HCT116 (cell line): ENCODE results near the gene PDHA1. TPM values are rescaled to one million over a fixed set of nuclear protein-coding genes. Genes with fewer than 3 reads are reported as not detected.

Source experiments
- ATAC-seq: fragments of 200-7000 bp; cut with Tn5 transposase; 2 replicates; pipeline ENCODE4 v1.9.1; 2020; ENCODE audit warnings: mild to moderate bottlenecking, moderate library complexity
- Bru-seq: library from RNA; stranded (reverse); fragments of 400-500 nt; gene quantifications from one replicate; lab custom pipeline; 2021; lab: Mats Ljungman, UMichigan
- BruChase-seq, 2 experiments: library from RNA; stranded (reverse); fragments of 400-500 nt; gene quantifications; one replicate each; lab custom pipeline; 2021; lab: Mats Ljungman, UMichigan
- BruUV-seq: library from RNA; stranded (reverse); fragments of 400-500 nt; replicated peaks from 2 replicates; lab custom pipeline; 2021; lab: Mats Ljungman, UMichigan
- CTCF ChIA-PET: fragments of 300-600 bp; sonication (Branson Sonifier 250); formaldehyde crosslinking; loops from one replicate; lab custom pipeline; 2021; ENCODE audit warnings: antibody characterized with exemption; lab: Charles Lee
- POLR2A ChIA-PET: fragments of 300-600, 350-600 bp; sonication (Branson Sonifier 250); formaldehyde crosslinking; loops from one replicate; lab custom pipeline; 2021; ENCODE audit warnings: antibody characterized with exemption; lab: Charles Lee
- RAD21 ChIA-PET, 2 experiments: fragments of 300-600 bp; sonication (Branson Sonifier 250); formaldehyde crosslinking; loops; one replicate each; lab custom pipeline; 2023; ENCODE audit warnings: low total read pairs in 2 of 2; ENCODE audit not compliant: uncharacterized antibody in 2 of 2, unreplicated experiment in 2 of 2, low non-redundant PET in 1 of 2; lab: Charles Lee
- DNase-seq: peaks from one replicate; pipeline ENCODE4 v3.0.0-alpha.2; 2010; ENCODE audit warnings: low read depth, low spot score
- H2AFZ ChIP-seq: fragments of 200-600 bp; shearing (Covaris generic), sonication (generic); 2 replicates; pipeline ENCODE4 v1.6.1; 2017; ENCODE audit warnings: low read depth, mixed run types, mixed read lengths, antibody characterized with exemption, low read length; ENCODE audit not compliant: poor library complexity, severe bottlenecking
- H3K27ac ChIP-seq: 2 replicates; pipeline ENCODE4 v1.5.1; 2012; ENCODE audit warnings: low read depth, low read length
- H3K27me3 ChIP-seq: fragments of 200-600 bp; sonication (generic); 2 replicates; pipeline ENCODE4 v1.6.1; 2016; ENCODE audit warnings: mixed run types, low read length, mixed read lengths; ENCODE audit not compliant: insufficient read depth
- H3K36me3 ChIP-seq, 2 experiments: fragments of 200-500 bp in 1 of 2; fragments of 200-600 bp in 1 of 2; sonication (Bioruptor generic) in 1 of 2; sonication (generic) in 1 of 2; 2 replicates each; pipeline versions ENCODE4 v1.5.1 to v1.6.1; 2014 to 2016; ENCODE audit warnings: low read length in 2 of 2, inconsistent platforms in 1 of 2, mixed read lengths in 1 of 2, mixed run types in 1 of 2; ENCODE audit not compliant: insufficient read depth in 2 of 2, control insufficient read depth in 1 of 2
- H3K4me1 ChIP-seq, 2 experiments: fragments of 200-600 bp in 1 of 2; sonication (generic) in 1 of 2; 2 replicates each; pipeline versions ENCODE4 v1.5.1 to v1.6.1; 2012 to 2017; ENCODE audit warnings: low read length in 2 of 2, inconsistent platforms in 1 of 2, mild to moderate bottlenecking in 1 of 2, mixed read lengths in 1 of 2, mixed run types in 1 of 2, moderate library complexity in 1 of 2; ENCODE audit not compliant: insufficient read depth in 2 of 2, control insufficient read depth in 1 of 2
- H3K4me2 ChIP-seq: fragments of 200-600 bp; sonication (generic); 2 replicates; pipeline ENCODE4 v1.6.1; 2017; ENCODE audit warnings: mixed run types, low read length, mixed read lengths
- H3K4me3 ChIP-seq, 2 experiments: fragments of 200-600 bp in 1 of 2; sonication (generic) in 1 of 2; replicated peaks in 1 of 2; 2 replicates each; pipeline ENCODE4 v1.5.1; 2011 to 2016; ENCODE audit warnings: low read length in 2 of 2, control low read depth in 1 of 2, low read depth in 1 of 2, mild to moderate bottlenecking in 1 of 2, mixed read lengths in 1 of 2, mixed run types in 1 of 2
- H3K79me2 ChIP-seq: fragments of 200-600 bp; sonication (generic); 2 replicates; pipeline ENCODE4 v1.6.1; 2017; ENCODE audit warnings: mild to moderate bottlenecking, mixed run types, low read length, moderate library complexity, mixed read lengths; ENCODE audit not compliant: insufficient read depth
- H3K9ac ChIP-seq: fragments of 200-600 bp; sonication (generic); 2 replicates; pipeline ENCODE4 v1.6.1; 2016; ENCODE audit warnings: low read length, mixed read lengths
- H3K9me2 ChIP-seq: fragments of 200-600 bp; sonication (generic), shearing (Covaris generic); 2 replicates; pipeline ENCODE4 v1.6.1; 2017; ENCODE audit warnings: mixed run types, mild to moderate bottlenecking, moderate library complexity; ENCODE audit not compliant: insufficient read depth
- H3K9me3 ChIP-seq, 2 experiments: fragments of 200-500 bp in 1 of 2; fragments of 200-600 bp in 1 of 2; sonication (Bioruptor generic) in 1 of 2; sonication (generic) in 1 of 2; 2 replicates each; pipeline ENCODE4 v1.6.1; 2014 to 2017; ENCODE audit warnings: low read length in 2 of 2, mixed read lengths in 2 of 2, inconsistent platforms in 1 of 2, low read depth in 1 of 2, mild to moderate bottlenecking in 1 of 2, mixed run types in 1 of 2, moderate library complexity in 1 of 2; ENCODE audit not compliant: control insufficient read depth in 1 of 2, insufficient read depth in 1 of 2
- H4K20me1 ChIP-seq: fragments of 200-600 bp; sonication (generic), shearing (Covaris generic); 2 replicates; pipeline ENCODE4 v1.6.1; 2017; ENCODE audit warnings: mixed run types, mild to moderate bottlenecking, moderate library complexity; ENCODE audit not compliant: insufficient read depth
- ATF3 ChIP-seq: IDR thresholded peaks from 2 replicates; pipeline ENCODE4 v1.6.1; 2012
- CBX3 ChIP-seq: IDR thresholded peaks from 2 replicates; pipeline ENCODE4 v1.6.1; 2012; ENCODE audit warnings: low read depth
- CEBPB ChIP-seq: IDR thresholded peaks from 2 replicates; pipeline ENCODE4 v1.6.1; 2012; ENCODE audit warnings: low read depth
- CTCF ChIP-seq, 3 experiments: fragments of 200-600 bp in 1 of 3; sonication (generic) in 1 of 3; IDR thresholded peaks in 2 of 3; conservative IDR thresholded peaks in 1 of 3; 2 replicates each; pipeline ENCODE4 v1.5.1; 2012 to 2017; ENCODE audit warnings: low read depth in 2 of 3, low read length in 2 of 3, antibody characterized with exemption in 1 of 3, borderline replicate concordance in 1 of 3, control low read depth in 1 of 3, mild to moderate bottlenecking in 1 of 3, mixed read lengths in 1 of 3, mixed run types in 1 of 3, moderate library complexity in 1 of 3; ENCODE audit not compliant: insufficient read depth in 1 of 3
- EGR1 ChIP-seq: IDR thresholded peaks from 2 replicates; pipeline ENCODE4 v1.6.1; 2012; ENCODE audit warnings: low read depth
- EZH2 ChIP-seq: fragments of 200-600 bp; sonication (generic); IDR thresholded peaks from 2 replicates; pipeline ENCODE4 v1.6.1; 2017; ENCODE audit warnings: antibody characterized with exemption, mixed run types
- EZH2phosphoT487 ChIP-seq: fragments of 200-600 bp; IDR thresholded peaks from 2 replicates; pipeline ENCODE4 v1.6.1; 2018; ENCODE audit warnings: antibody characterized with exemption, borderline replicate concordance
- FOSL1 ChIP-seq: IDR thresholded peaks from 2 replicates; pipeline ENCODE4 v1.6.1; 2012; ENCODE audit warnings: low read depth
- JUND ChIP-seq: IDR thresholded peaks from 2 replicates; pipeline ENCODE4 v1.6.1; 2012
- MAX ChIP-seq: IDR thresholded peaks from 2 replicates; pipeline ENCODE4 v1.6.1; 2012
- POLR2A ChIP-seq: IDR thresholded peaks from 2 replicates; pipeline ENCODE4 v1.7.0; 2011; ENCODE audit warnings: borderline replicate concordance; ENCODE audit not compliant: insufficient read depth, insufficient read length; ENCODE audit errors: extremely low read depth
- POLR2AphosphoS5 ChIP-seq: IDR thresholded peaks from 2 replicates; pipeline ENCODE4 v1.6.1; 2011; ENCODE audit warnings: mild to moderate bottlenecking, low read depth, low read length, moderate library complexity
- RAD21 ChIP-seq: IDR thresholded peaks from 2 replicates; pipeline ENCODE4 v1.6.1; 2012; ENCODE audit warnings: low read depth, mild to moderate bottlenecking
- SIN3A ChIP-seq: IDR thresholded peaks from 2 replicates; pipeline ENCODE4 v1.6.1; 2012; ENCODE audit warnings: low read depth
- SP1 ChIP-seq: IDR thresholded peaks from 2 replicates; pipeline ENCODE4 v1.6.1; 2012; ENCODE audit warnings: low read depth
- SRF ChIP-seq: IDR thresholded peaks from 2 replicates; pipeline ENCODE4 v1.6.1; 2012; ENCODE audit warnings: low read depth
- YY1 ChIP-seq: IDR thresholded peaks from 2 replicates; pipeline ENCODE4 v1.6.1; 2011; ENCODE audit warnings: low read length, low read depth, moderate library complexity, mild to moderate bottlenecking; ENCODE audit not compliant: insufficient replicate concordance; ENCODE audit errors: extremely low read depth
- ZBTB33 ChIP-seq: IDR thresholded peaks from 2 replicates; pipeline ENCODE4 v1.6.1; 2011; ENCODE audit warnings: mild to moderate bottlenecking, low read length, moderate library complexity; ENCODE audit not compliant: insufficient replicate concordance; ENCODE audit errors: extremely low read depth
- ZFX ChIP-seq: fragments of 450-650 bp; IDR thresholded peaks from 2 replicates; pipeline ENCODE4 v1.6.1; 2017
- ZNF274 ChIP-seq: fragments of 200-500 bp; sonication (Bioruptor generic); IDR thresholded peaks from 2 replicates; pipeline ENCODE4 v1.6.1; 2014; ENCODE audit warnings: mild to moderate bottlenecking, low read depth, low read length, inconsistent platforms
- intact Hi-C: fragments of 100-400 bp; cut with micrococcal nuclease; formaldehyde crosslinking; loops from 2 replicates; pipeline ENCODE4 v1.10.0; 2022
- long read RNA-seq: library from polyadenylated mRNA; unstranded; transcript quantifications from one replicate; pipeline ENCODE4 v2.0.0, GENCODE V29; 2021; ENCODE audit not compliant: unreplicated experiment
- polyA plus RNA-seq: library from polyadenylated mRNA; unstranded; fragments of >200 nt; gene quantifications from 2 replicates; pipeline ENCODE4 v1.2.1, GENCODE V29; 2012; ENCODE audit warnings: missing spikeins
- total RNA-seq: library from RNA; stranded (reverse); gene quantifications from one replicate; pipeline ENCODE4 v1.2.1, GENCODE V29; 2021; ENCODE audit not compliant: unreplicated experiment

PDHA1 gene
- total RNA-seq (195 TPM), Bru-seq, nascent RNA (percentile 78 among the genes with signal in this experiment), BruChase-seq, experiment 1, labeled RNA remaining after a 6-hour chase (percentile 87 among the genes with signal in this experiment), BruChase-seq, experiment 2, labeled RNA remaining after a 2-hour chase (percentile 89 among the genes with signal in this experiment)
- polyA plus RNA-seq, result 153 and 164 TPM in 2 replicates
- long read RNA-seq, transcript PDHA1-206 (11 exons, 3,310 nt), result major isoform, 191 of 290 reads
- long read RNA-seq, transcript PDHA1-212 (10 exons, 3,277 nt), result minor isoform, 13 of 290 reads
- long read RNA-seq, partial matches to known transcripts, result 59 of 290 reads
- long read RNA-seq, other reads (novel, unspliced or antisense), result 25 of 290 reads

GRCh38 chrX:19343535-19344408, at the start of gene PDHA1:
PDHA1 (plus strand) TSS chrX:19343927; CDS start chrX:19344038, 111 bp downstream.
- peak; percentile 79 for DNase-seq
- H2AFZ ChIP-seq, result no peak within 1 kb of the TSS
- TF ChIP-seq ZBTB33 (no peak), MAX (peak; percentile 71), EGR1 (peak; percentile 86), CTCF (IDR thresholded peaks at IDR 0.05 in 2 of 3, conservative IDR thresholded peaks at IDR 0.05 in 1 of 3; ENCODE audit: borderline replicate concordance in 1 of 3, insufficient read depth in 1 of 3, low read depth in 2 of 3, low read length in 2 of 3) (no peak), YY1 (no peak), SRF (peak; percentile 77), POLR2AphosphoS5 (peak; percentile 64), RAD21 (no peak), SIN3A (0 out of 2 replicates have a peak, but pooled peaks have one; percentile 30), EZH2phosphoT487 (no peak), EZH2 (no peak), ZFX (peak; percentile 45), JUND (no peak), POLR2A (no peak), SP1 (peak; percentile 88), ATF3 (no peak), CBX3 (no peak), ZNF274 (no peak), FOSL1 (no peak), CEBPB (no peak)

More at GRCh38 chrX:19343535-19344408, at the start of gene PDHA1:
- CTCF ChIA-PET, result no interaction called here
- POLR2A ChIA-PET, result no interaction called here
- intact Hi-C loops, result no loop called here
- Histone ChIP-seq H3K4me3 (peak within 1 kb of the TSS; percentile 70 to 80), H4K20me1 (no peaks in the 10 kb centered on the region), H3K4me2 (peak within 1 kb of the TSS; percentile 80), H3K9me2 (no peaks in the 10 kb centered on the region), H3K27me3 (no peaks in the 10 kb centered on the region), H3K9me3 (no peaks in the 10 kb centered on the region), H3K9ac (peak within 1 kb of the TSS; percentile 79), H3K27ac (no peak within 1 kb of the TSS; the same call in 1 of the 2 replicates), H3K79me2 (peaks cover 45% of the 10 kb centered on the region), H3K4me1 (peaks cover 3 to 14% of the 10 kb centered on the region in 2 experiments; a peak in 3 of 4 replicates), H3K36me3 (no peaks in the 10 kb centered on the region)
- no TSS peak for BruUV-seq
- peak; percentile 96 for ATAC-seq
- RAD21 ChIA-PET, result no interaction called here
